ENCODE measurements around the gene RRP1. TPM values are rescaled to one million over a fixed set of nuclear protein-coding genes. Genes with fewer than 3 reads are reported as not detected.

Gene RRP1
- polyA plus RNA-seq, 2 of the 4 experiments (the other 2 are of a cell fraction): 15.4 to 29.5 TPM

- TF ChIP-seq ZSCAN20 (CRISPR knock-in tag; IDR thresholded peaks at IDR 0.05): no peak
- TF ChIP-seq RAD21 (conservative IDR thresholded peaks at IDR 0.05 in 1 of 2, IDR thresholded peaks at IDR 0.05 in 1 of 2): no peak
- no peak for TF ChIP-seq TFCP2L1 (CRISPR knock-in tag; IDR thresholded peaks at IDR 0.05)
- no peak for TF ChIP-seq FOSB (CRISPR knock-in tag; IDR thresholded peaks at IDR 0.05)
- no peak for TF ChIP-seq BCL3 (IDR thresholded peaks at IDR 0.05)
- TF ChIP-seq HEYL (CRISPR knock-in tag; IDR thresholded peaks at IDR 0.05): no peak
- no peak for TF ChIP-seq E2F6 (IDR thresholded peaks at IDR 0.05; ENCODE audit: borderline replicate concordance, low read depth)
- no peak for TF ChIP-seq HMGXB4 (CRISPR knock-in tag; IDR thresholded peaks at IDR 0.05; ENCODE audit: borderline replicate concordance)
- no peak for TF ChIP-seq REST (IDR thresholded peaks at IDR 0.05)
- CTCF ChIA-PET: interaction anchor here (2.0 to 2.1 kb wide), 2 partner anchors 10 to 123 kb away, joined by 7 to 11 read pairs; no protein-coding TSS in a partner anchor
- WGBS (ENCODE audit: missing lambda C conversion rate): 86% methylated on average over 9 of the region's 14 CpGs
- DNase-seq (ENCODE audit: low read depth in 1 of 2, low spot score in 1 of 2) (no peak), ATAC-seq (peak in 1 of 2 experiments; percentile 14; a peak in 3 of 6 replicates), FAIRE-seq (no peak)
- POLR2A ChIA-PET: no interaction called here
- Histone ChIP-seq H3K4me3 (no peak overlapping the region), H3K4me2 (no peak overlapping the region), H3K4me1 (peaks cover 3% of the 10 kb centered on the region; the same call in 1 of the 3 replicates), H3K27ac (no peak overlapping the region), H3K9me3 (no peaks in the 10 kb centered on the region)
Measured at GRCh38 chr21:43816611-43817071, 27.3 kb downstream of the RRP1 start.

- CTCF ChIA-PET: interaction anchor here (0.7 to 2.1 kb wide), 5 partner anchors 9 to 158 kb away, joined by 4 to 11 read pairs (median 5); no protein-coding TSS in a partner anchor
- TF ChIP-seq SREBF2 (IDR thresholded peaks at IDR 0.05): no peak
- TF ChIP-seq TFCP2L1 (CRISPR knock-in tag; IDR thresholded peaks at IDR 0.05): no peak
- no peak for TF ChIP-seq ZSCAN20 (CRISPR knock-in tag; IDR thresholded peaks at IDR 0.05)
- TF ChIP-seq CHD4 (IDR thresholded peaks at IDR 0.05; ENCODE audit: borderline replicate concordance): no peak
- no peak for TF ChIP-seq FOSB (CRISPR knock-in tag; IDR thresholded peaks at IDR 0.05)
- TF ChIP-seq MYC (IDR thresholded peaks at IDR 0.05; ENCODE audit: borderline replicate concordance, low read length): no peak
- TF ChIP-seq E2F6 (IDR thresholded peaks at IDR 0.05; ENCODE audit: borderline replicate concordance, low read depth): no peak
- TF ChIP-seq EP300 (IDR thresholded peaks at IDR 0.05): no peak
- no peak for TF ChIP-seq CTCF (IDR thresholded peaks at IDR 0.05)
- no peak for TF ChIP-seq CHD2 (IDR thresholded peaks at IDR 0.05; ENCODE audit: low read length, partially characterized antibody)
- TF ChIP-seq JUNB (IDR thresholded peaks at IDR 0.05): no peak
- no peak for TF ChIP-seq POLR2AphosphoS2 (conservative IDR thresholded peaks at IDR 0.05; ENCODE audit: low read length)
- TF ChIP-seq HMGXB4 (CRISPR knock-in tag; IDR thresholded peaks at IDR 0.05; ENCODE audit: borderline replicate concordance): no peak
- no peak for TF ChIP-seq ZNF302 (CRISPR knock-in tag; IDR thresholded peaks at IDR 0.05)
- POLR2A ChIA-PET: no interaction called here
- no peak overlapping the region for H3K4me2 ChIP-seq
- WGBS (ENCODE audit: missing lambda C conversion rate): 87% methylated on average over 11 of the region's 29 CpGs
- no peaks in the 10 kb centered on the region for H3K9me3 ChIP-seq
- DNase-seq (ENCODE audit: low read depth in 1 of 2, low spot score in 1 of 2) (no peak), FAIRE-seq (no peak), ATAC-seq (no peak)
- H3K27ac ChIP-seq: no peak overlapping the region
- no peak overlapping the region for H3K4me3 ChIP-seq
- H3K4me1 ChIP-seq: peaks cover under 1% of the 10 kb centered on the region; the same call in 1 of the 3 replicates
Measured at GRCh38 chr21:43817157-43818086, 28.0 kb downstream of the RRP1 start.
